ENCODE data around the gene LRIG3.
"Not testable (repeated sequence)": the region's sequence is repeated elsewhere in the genome, so short reads cannot be mapped to it uniquely, and the experiment has no call there.

The LRIG3 gene

GRCh38 chr12:58931518-58931917 lies 11.2 kb upstream of the LRIG3 start:
- no peak for DNase-seq

- DNase-seq = no peak
Measured at GRCh38 chr12:58930770-58931324, 10.5 kb upstream of the LRIG3 start.

DNA sequence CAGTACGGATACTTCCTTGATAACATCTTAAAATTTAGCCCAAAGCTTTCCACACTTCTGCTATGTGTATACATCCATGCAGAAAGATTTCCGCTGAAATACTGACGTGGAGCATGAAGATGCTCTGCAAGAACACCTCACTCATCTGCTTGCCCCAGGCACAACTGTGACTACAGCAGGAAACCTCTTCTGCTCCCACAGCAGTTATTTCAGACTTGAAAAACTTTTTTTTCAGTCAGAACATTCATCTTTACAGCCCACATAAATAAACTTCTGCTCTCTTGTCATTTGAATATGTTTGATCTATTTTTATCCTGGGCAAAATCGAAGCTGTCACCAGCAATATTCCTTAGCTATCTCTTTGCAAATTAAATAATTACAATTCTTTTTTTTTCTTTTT lies 6.8 kb upstream of the LRIG3 start:
- no peak for DNase-seq

- DNase-seq = no peak
Measured at GRCh38 chr12:58926586-58926985, 6.3 kb upstream of the LRIG3 start.

- DNase-seq = no peak
Measured at GRCh38 chr12:58925751-58926150, 5.4 kb upstream of the LRIG3 start.

DNA sequence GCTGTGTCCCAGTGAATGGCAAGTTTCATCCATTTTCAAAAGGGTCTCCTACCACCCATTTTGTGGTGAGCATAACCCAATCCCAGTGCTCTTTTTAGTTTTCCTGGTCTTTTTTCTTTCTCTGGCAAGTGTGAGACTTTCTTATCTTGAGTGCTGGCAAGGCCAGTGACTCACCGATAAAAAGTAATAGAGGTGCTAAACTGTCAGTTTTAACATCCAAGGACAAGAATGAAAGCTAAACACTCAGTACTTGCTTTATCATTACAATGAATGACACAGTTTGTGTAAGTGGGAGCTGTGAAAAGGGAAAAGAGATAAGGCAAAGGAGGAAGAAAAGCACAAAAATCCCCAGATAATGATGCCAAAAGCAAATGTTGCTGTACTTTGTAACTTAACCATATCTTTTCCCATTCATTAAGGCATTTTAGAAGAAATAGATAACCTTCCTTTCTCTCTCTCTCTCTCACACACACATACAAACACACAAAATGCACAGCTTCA lies 4.9 kb upstream of the LRIG3 start:
- DNase-seq = no peak

DNA sequence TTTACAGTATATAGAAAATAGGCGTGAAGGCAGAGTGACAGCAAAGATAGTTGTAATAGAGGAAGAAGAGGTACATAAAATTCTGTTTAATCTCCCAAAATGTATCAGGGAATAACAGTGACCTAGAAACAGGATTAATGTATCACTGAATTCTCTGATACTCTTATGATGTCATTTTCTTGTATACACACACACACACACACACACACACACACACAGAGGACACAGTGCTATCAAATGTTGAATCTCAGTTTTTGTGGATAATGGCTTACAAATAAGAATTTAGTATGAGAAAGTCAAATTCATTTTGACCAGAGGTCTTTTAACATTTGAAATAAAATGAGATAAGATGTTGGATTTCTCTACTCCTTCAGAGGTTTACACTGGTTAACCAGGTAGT lies 4.3 kb upstream of the LRIG3 start:
- no peak for DNase-seq

DNA sequence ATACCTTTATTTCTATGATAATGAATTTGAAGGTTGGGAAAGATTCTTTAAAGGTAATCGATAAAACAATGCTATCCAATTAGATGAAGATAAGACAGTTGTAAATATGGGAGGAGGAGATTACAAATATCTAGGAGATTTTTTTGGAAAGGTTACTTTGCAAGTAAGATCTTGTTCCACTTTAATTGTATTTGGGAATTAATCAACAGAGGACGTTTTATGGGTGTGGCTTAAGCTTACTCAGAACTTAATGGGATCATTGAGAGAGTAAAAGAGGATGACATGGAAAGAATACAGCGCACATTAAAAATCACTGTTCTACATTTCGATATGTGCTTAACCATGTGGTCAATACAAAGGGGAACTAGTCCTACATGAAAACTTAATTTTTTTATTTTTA lies 3.5 kb upstream of the LRIG3 start:
- DNase-seq = no peak

GRCh38 chr12:58922849-58923248 lies 2.5 kb upstream of the LRIG3 start:
- DNase-seq = no peak

- DNase-seq = no peak
Measured at GRCh38 chr12:58920961-58921861, 907 bp upstream of the LRIG3 start.

DNA sequence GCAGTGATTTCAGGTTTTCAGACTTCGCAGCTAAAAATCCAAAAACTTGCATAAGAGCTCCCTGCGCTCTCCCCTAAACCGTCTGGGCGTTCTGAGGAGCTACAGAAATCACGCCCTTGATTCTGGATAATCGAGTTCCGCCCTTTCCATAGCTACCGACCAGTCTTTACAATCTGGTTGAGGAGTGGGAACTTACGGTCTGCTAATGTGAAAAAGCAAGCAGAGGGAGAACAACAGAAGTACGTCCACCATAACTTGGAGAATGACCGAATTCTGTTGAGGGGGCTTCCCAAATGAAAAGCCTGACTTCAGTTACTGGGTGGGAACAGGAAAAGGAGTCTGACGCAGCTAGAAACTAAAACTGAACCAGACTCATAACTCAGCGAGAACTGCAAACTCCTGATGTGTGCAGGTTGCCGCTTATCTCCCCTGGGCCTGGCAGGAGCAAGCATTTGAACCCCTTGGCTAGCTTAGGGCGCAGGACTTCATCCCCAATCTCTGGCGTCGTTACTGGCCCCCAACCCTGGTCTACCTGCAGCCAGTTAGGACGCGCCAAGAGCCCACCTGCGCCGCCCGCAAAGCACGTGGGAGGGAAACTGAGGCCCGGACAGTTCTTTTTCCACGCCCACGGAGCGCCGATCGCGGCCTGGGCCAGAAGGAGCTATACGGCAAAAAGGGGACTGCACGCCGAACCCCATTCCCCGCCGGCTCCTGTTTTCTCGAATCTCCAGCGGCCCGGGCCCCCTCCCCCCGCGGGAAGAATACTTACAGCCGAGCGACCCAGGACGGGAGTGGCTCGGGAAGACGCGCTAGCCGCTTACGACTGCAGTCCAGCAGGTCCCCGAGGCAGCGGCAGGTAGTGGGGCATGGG lies 838 bp downstream of the LRIG3 start:
- DNase-seq = peak; percentile 18

GRCh38 chr12:58918469-58918844 lies 1.8 kb downstream of the LRIG3 start:
- DNase-seq = peak; percentile 26

- DNase-seq = peak; percentile 28
Measured at GRCh38 chr12:58917699-58918468, 2.4 kb downstream of the LRIG3 start.

DNA sequence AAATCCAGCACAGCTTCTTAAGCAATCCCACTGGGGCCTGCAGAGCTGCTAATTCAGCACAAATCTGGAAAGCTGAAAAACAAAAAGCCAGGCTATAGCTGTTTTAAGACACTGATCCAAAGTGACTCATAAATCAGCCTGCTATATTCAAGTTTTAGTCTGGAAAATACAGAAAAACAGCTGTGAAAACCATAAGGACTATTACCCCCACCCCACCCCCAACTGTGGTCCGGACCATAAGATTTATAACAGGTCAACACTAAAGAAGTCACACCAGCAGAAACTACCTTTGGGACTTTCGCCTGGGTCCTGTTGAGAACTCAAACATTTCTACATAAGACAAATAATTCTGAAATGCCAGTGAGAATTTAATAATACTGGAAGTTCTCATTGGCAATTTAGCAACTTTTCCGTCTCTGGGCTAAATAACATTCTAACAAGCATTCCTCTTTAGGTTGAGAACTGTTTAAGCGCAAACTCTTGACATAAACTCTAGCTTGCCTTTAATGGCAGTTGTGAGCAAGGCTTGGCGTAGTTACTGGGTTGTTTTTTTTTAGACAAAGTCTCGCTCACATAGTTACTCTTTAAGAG lies 3.3 kb downstream of the LRIG3 start:
- DNase-seq = no peak

DNA sequence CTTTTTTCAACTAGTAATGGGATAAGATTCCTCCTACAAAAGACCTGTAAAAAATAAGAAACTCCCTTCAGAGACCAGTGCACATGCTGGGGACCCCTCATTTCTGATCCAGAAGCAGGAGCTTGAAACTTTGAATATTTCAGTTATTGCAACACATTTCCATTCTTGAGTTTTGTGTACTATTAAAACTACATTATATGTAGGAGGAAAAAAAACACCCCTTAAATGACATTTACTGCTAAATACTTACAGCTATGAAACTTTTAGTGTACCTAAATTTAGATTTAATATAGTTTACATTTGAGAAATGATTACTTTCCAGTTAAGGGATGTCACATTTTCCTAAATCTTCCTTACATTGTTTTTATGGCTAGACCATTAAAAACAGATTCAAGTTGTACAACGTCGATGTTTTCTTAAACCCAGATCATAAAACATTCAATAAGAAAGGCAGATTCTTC lies 4.1 kb downstream of the LRIG3 start:
- DNase-seq = no peak

DNA sequence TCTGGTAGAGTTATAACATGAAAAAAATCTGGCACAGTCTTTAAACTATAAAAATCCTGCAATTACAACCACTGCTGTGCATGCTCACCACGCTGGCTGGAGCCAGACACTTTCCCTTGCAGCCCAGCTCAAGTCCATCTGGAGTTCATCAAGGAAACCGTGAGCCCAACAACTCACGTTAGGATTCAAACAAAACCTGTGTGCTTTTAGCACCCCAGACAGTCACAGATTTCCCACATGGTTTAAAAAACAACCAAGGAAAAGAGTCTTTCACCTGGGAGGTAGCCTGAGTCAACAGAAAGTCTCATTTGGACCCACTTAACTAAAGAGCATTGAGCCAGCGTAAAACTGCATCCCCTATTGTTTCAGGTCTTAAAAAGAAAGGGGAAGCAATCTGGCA lies 4.7 kb downstream of the LRIG3 start:
- peak; percentile 79 for DNase-seq

DNA sequence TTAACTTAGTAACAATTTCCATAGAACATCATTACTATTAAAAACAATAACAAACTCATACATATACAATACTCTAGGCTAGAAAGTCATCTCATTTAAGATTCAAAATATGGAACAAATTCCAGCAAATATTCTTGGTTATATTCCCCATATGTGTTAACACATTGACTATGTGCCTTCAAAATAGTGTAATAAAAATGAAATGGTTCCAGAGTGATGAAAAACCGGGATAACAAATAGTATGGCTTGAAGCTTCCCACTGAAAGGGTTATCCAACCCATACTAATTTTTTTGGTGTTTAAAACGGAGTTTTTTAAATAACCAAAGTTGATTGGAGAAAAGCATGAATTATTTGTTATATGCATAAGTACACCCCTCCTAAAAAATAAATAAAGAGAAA lies 5.3 kb downstream of the LRIG3 start:
- peak; percentile 33 for DNase-seq

- DNase-seq = no peak
Measured at GRCh38 chr12:58914457-58914856, 5.8 kb downstream of the LRIG3 start.

DNA sequence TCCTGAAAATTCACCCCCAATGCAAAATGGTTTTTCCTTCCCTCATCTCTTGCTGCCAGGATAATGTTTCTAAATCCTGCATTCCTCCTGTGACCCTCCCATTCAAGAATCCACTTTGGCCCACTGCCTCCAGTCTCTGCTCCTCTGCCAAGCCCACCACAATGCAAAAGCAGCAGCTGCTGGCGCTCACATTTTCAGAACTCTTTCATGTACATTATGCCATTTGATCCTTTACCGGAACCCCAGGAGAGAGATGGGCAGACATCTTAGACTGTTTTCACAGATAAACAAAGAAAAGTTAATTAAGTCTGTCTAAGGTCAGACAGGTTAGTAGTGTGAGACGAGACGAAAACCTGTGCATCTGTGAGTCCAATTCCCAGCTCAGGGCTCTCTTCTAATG lies 12.9 kb downstream of the LRIG3 start:
- DNase-seq = no peak

DNA sequence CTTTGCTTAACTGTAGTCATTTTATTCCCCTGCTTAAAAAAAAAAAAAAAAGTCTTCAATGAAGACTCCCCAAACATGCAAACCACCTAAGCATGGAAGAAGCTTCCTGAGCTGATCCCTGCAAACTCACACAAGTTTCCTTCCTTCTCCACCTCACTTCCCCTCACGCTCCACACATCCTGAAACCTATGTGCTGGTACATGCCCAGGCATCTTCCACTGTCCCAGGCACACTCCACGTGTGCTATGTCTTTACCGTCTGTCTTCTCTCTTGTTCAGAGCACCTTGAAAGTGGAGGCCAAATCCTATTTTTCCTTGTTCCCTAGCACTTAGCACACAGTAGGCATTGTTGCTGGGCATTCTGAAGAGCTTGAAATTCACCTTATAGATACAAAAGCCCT lies 13.4 kb downstream of the LRIG3 start:
- no peak for DNase-seq

DNA sequence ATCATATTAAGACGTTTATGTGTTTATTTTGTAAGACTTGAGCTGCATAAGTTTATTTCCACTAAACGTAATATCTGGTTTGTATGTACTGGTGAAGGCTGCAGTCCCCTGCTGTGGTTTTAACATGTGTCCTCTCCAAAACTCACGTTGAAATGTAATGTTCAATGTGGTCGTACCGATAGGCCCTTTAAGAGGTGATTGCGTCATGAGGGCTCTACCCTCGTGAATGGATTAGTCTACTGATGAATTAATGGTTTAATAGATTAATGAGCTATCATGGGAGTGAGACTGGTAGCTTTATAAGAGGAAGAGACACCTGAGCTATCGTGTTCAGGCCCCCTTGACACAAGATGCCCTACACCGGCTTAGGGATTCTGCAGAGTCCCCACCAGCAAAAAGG lies 14.9 kb downstream of the LRIG3 start:
- DNase-seq = no peak

- not testable (repeated sequence) for DNase-seq
Measured at GRCh38 chr12:58902726-58903125, 17.6 kb downstream of the LRIG3 start.
